Ovary (tissue), 3 donors: ENCODE results near the gene FUT6.

ENCODE experiments used
- POLR2A ChIP-seq: fragments of 450-650 bp; IDR thresholded peaks from one replicate; pipeline ENCODE4 v1.6.1; 2017; ENCODE audit warnings: antibody characterized with exemption, mild to moderate bottlenecking, moderate library complexity
- TF ChIP-seq, protein P1 (sequence below), 3 donors: fragments of 450-650 bp in 2 of 3; fragments of 200-600 bp in 1 of 3; IDR thresholded peaks; one replicate each; pipeline versions ENCODE4 v1.5.1 to v1.8.0; 2016 to 2022; ENCODE audit warnings: antibody characterized with exemption in 3 of 3, mild to moderate bottlenecking in 1 of 3
- donor health status: DM: no; HTN: no; CAD: no.

DNA sequence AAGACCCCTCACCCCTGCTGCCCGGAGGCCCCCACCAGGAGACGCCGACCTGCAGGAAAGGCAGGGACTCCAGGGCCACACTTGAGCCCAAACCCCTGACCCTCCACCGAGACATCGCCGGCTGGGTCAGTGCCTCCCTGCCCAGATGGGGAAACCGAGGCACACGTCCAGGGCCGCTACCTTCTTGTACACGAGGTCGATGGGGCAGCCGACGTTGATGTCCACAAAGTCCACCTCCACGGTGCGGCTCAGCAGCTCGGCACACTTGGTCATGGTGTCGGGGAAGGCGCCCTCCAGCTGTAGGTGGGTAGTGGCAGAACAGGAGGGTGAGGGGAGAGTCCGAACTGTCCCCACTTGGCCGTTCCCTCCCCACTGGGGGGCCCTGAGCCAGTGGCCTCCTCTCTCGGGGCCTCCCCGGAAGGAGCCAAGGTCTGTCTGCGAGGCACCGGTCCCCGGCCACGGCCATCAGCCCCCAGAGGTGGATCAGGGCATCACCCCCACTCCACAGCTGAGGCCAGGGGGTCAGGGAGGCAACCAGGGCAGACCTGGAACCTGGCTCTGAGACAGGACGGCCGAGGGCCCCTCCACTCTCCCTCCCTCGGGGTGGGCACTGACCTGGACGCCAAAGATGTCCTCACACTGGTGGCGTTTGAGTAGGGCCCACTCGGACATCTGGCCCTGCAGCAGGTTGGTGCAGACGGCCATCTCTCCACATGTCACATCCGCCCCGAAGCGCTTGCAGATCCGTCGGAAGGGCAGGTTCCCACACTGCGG, 51.9 kb downstream of the FUT6 start:
- TF ChIP-seq, protein P1, sequence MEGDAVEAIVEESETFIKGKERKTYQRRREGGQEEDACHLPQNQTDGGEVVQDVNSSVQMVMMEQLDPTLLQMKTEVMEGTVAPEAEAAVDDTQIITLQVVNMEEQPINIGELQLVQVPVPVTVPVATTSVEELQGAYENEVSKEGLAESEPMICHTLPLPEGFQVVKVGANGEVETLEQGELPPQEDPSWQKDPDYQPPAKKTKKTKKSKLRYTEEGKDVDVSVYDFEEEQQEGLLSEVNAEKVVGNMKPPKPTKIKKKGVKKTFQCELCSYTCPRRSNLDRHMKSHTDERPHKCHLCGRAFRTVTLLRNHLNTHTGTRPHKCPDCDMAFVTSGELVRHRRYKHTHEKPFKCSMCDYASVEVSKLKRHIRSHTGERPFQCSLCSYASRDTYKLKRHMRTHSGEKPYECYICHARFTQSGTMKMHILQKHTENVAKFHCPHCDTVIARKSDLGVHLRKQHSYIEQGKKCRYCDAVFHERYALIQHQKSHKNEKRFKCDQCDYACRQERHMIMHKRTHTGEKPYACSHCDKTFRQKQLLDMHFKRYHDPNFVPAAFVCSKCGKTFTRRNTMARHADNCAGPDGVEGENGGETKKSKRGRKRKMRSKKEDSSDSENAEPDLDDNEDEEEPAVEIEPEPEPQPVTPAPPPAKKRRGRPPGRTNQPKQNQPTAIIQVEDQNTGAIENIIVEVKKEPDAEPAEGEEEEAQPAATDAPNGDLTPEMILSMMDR (IDR thresholded peaks at IDR 0.05), result no peak
- no peak for TF ChIP-seq POLR2A
